Endothelial cell of umbilical vein (primary cell): ENCODE results near the gene TANGO6. TPM values are rescaled to one million over a fixed set of nuclear protein-coding genes. Genes with fewer than 3 reads are reported as not detected.

Source experiments
- BruUV-seq: library from RNA; stranded (reverse); fragments of 400-500 nt; replicated peaks from 2 replicates; lab custom pipeline; 2021; lab: Mats Ljungman, UMichigan
- CTCF ChIA-PET: fragments of 300-600, 350-600 bp; sonication (Branson Sonifier 250); formaldehyde crosslinking; loops from one replicate; lab custom pipeline; 2021; ENCODE audit warnings: antibody characterized with exemption, inconsistent platforms; lab: Charles Lee
- POLR2A ChIA-PET: fragments of 300-600, 350-600 bp; sonication (Branson Sonifier 250); formaldehyde crosslinking; loops from one replicate; lab custom pipeline; 2021; ENCODE audit warnings: antibody characterized with exemption, inconsistent platforms; lab: Charles Lee
- DNase-seq: peaks from one replicate; pipeline ENCODE4 v3.0.0-alpha.2; 2011; ENCODE audit warnings: low read depth, low spot score
- FAIRE-seq: peaks from 2 replicates; lab custom pipeline; 2011; peaks lifted over from hg19 to GRCh38; lab: Jason Lieb, UNC
- H2AFZ ChIP-seq: 2 replicates; pipeline ENCODE4 v1.6.0; 2012; ENCODE audit warnings: low read depth, low read length, control low read depth, inconsistent platforms
- H3K27ac ChIP-seq: 2 replicates; pipeline ENCODE4 v1.5.1; 2011; ENCODE audit warnings: low read depth, mild to moderate bottlenecking, control low read depth, low read length, moderate library complexity; ENCODE audit not compliant: insufficient read depth
- H3K27me3 ChIP-seq, 2 experiments: 2 replicates each; pipeline versions ENCODE4 v1.6.0 to v1.6.1; 2011; ENCODE audit warnings: low read length in 2 of 2, mixed read lengths in 1 of 2; ENCODE audit not compliant: control insufficient read depth in 2 of 2, insufficient read depth in 2 of 2
- H3K36me3 ChIP-seq, 2 experiments: 2 replicates in 1 of 2; 3 replicates in 1 of 2; pipeline ENCODE4 v1.5.1; 2011; ENCODE audit warnings: low read length in 2 of 2, mild to moderate bottlenecking in 1 of 2, moderate library complexity in 1 of 2; ENCODE audit not compliant: control insufficient read depth in 2 of 2, insufficient read depth in 2 of 2; ENCODE audit errors: extremely low read depth in 1 of 2
- H3K4me1 ChIP-seq: 3 replicates; pipeline ENCODE4 v1.5.1; 2011; ENCODE audit warnings: mild to moderate bottlenecking, low read length; ENCODE audit not compliant: control insufficient read depth, insufficient read depth; ENCODE audit errors: extremely low read depth
- H3K4me2 ChIP-seq: 2 replicates; pipeline ENCODE4 v1.6.1; 2011; ENCODE audit warnings: low read length, control low read depth, mixed read lengths; ENCODE audit not compliant: insufficient read depth
- H3K4me3 ChIP-seq, 3 experiments: fragments of 200-600 bp in 1 of 3; sonication (generic), shearing (Covaris generic) in 1 of 3; replicated peaks in 1 of 3; 2 replicates each; pipeline ENCODE4 v1.5.1; 2011 to 2016; ENCODE audit warnings: control low read depth in 3 of 3, low read length in 3 of 3, mild to moderate bottlenecking in 2 of 3, inconsistent platforms in 1 of 3, low read depth in 1 of 3, moderate library complexity in 1 of 3; ENCODE audit not compliant: insufficient read depth in 1 of 3
- H3K79me2 ChIP-seq: 2 replicates; pipeline ENCODE4 v1.6.0; 2012; ENCODE audit warnings: low read length, inconsistent platforms; ENCODE audit not compliant: control insufficient read depth, insufficient read depth
- H3K9ac ChIP-seq: replicated peaks from 2 replicates; pipeline ENCODE3; 2011; ENCODE audit warnings: low read length, control low read depth; ENCODE audit not compliant: insufficient read depth; ENCODE audit errors: extremely low read depth
- H3K9me1 ChIP-seq: replicated peaks from 3 replicates; pipeline ENCODE4 v1.6.0; 2011; ENCODE audit warnings: mild to moderate bottlenecking, low read length; ENCODE audit not compliant: control insufficient read depth, insufficient read depth; ENCODE audit errors: extremely low read depth
- H3K9me3 ChIP-seq: replicated peaks from 2 replicates; pipeline ENCODE4 v1.5.1; 2012; ENCODE audit warnings: low read length, inconsistent platforms; ENCODE audit not compliant: control insufficient read depth, insufficient read depth
- H4K20me1 ChIP-seq: replicated peaks from 2 replicates; pipeline ENCODE3; 2011; ENCODE audit warnings: mild to moderate bottlenecking, low read length; ENCODE audit not compliant: control insufficient read depth, insufficient read depth; ENCODE audit errors: extremely low read depth
- EZH2 ChIP-seq: IDR thresholded peaks from 2 replicates; pipeline ENCODE4 v1.6.1; 2012; ENCODE audit warnings: borderline replicate concordance, low read depth, mild to moderate bottlenecking, moderate library complexity, low read length, inconsistent platforms; ENCODE audit not compliant: severe bottlenecking
- GATA2 ChIP-seq: IDR thresholded peaks from 2 replicates; pipeline ENCODE4 v1.7.0; 2011; ENCODE audit warnings: low read depth, mild to moderate bottlenecking, moderate library complexity, mixed read lengths, low read length; ENCODE audit not compliant: insufficient read length, insufficient read depth
- JUN ChIP-seq: IDR thresholded peaks from 2 replicates; pipeline ENCODE4 v1.6.1; 2011; ENCODE audit warnings: borderline replicate concordance, low read depth; ENCODE audit not compliant: insufficient read length, insufficient read depth
- MAX ChIP-seq: IDR thresholded peaks from 2 replicates; pipeline ENCODE4 v1.6.1; 2011; ENCODE audit not compliant: insufficient read depth, insufficient read length
- POLR2A ChIP-seq: IDR thresholded peaks from 2 replicates; pipeline ENCODE4 v1.6.1; 2012; ENCODE audit warnings: low read depth, mild to moderate bottlenecking, control low read depth, low read length
- dilution Hi-C: fragments of 300-500 bp; cut with MboI; formaldehyde crosslinking; loops from one replicate; pipeline ENCODE4 v1.15.0; 2019; ENCODE audit warnings: low sequenced_read_pairs; ENCODE audit not compliant: extremely low pct_ligation_motif_present
- intact Hi-C: fragments of 100-400 bp; cut with micrococcal nuclease; formaldehyde crosslinking; loops from one replicate; pipeline ENCODE4 v1.10.0; 2022
- polyA plus RNA-seq, 4 experiments: library from polyadenylated mRNA; depleted of rRNA in 3 of 4; stranded (reverse) in 3 of 4; unstranded in 1 of 4; fragments of >200 nt; gene quantifications; 2 replicates each; pipeline versions ENCODE4 v1.2.1 to v1.2.3, GENCODE V29; 2011 to 2012; ENCODE audit warnings: missing spikeins in 1 of 4
- total RNA-seq: library from RNA; stranded (reverse); gene quantifications from 2 replicates; pipeline ENCODE4 v1.2.3, GENCODE V29; 2021

TANGO6 gene
- total and polyA plus RNA-seq, 2 donors (not counting 3 experiments of a cell fraction or from before 2014, with no cell fraction given): 6.7 to 21.2 TPM

DNA sequence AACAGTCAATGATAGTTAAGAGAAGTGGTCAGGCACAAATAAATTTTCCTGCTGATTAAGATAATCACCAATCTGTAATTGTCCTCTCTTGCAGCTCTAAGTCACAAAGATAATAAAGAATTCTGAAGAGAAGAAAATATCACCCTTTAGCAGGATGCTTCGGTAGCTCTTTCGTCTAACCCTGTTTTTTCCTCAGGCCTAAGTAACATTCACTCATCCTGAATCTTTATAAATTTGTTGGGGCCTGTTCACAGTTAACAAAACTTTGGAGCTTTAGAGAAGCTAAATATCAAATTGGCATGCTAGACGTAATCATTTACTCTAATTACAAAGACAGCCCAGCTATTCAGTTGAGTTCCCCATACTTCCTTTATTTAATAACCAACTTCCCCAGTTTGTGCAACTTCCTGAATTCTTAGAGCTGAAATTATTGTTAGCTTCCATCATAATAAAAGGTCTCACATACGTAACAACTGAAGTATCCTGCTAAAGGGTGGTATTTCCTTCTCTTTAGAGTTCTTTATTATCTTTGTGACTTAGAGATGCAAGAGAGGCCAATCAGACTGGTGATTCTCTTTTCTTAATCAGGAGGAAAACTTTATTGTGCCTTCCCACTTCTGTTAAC, 118.6 kb downstream of the TANGO6 start:
- no peaks in the 10 kb centered on the region for H3K9me1 ChIP-seq
- no peaks in the 10 kb centered on the region for H3K27me3 ChIP-seq
- peak; percentile 91 for FAIRE-seq
- peak overlapping the region; percentile 73 for H3K4me2 ChIP-seq
- dilution Hi-C loops: no loop called here
- H3K4me1 ChIP-seq: peaks cover 15% of the 10 kb centered on the region
- DNase-seq: peak; percentile 84
- H3K36me3 ChIP-seq: no peaks in the 10 kb centered on the region
- no peaks in the 10 kb centered on the region for H3K79me2 ChIP-seq
- no peak for TF ChIP-seq EZH2
- TF ChIP-seq POLR2A: no peak
- TF ChIP-seq JUN: peak; percentile 80
- TF ChIP-seq MAX: no peak
- peak overlapping the region; percentile 82 for H3K27ac ChIP-seq
- intact Hi-C loops: loop anchor here (1.0 kb wide), 1 partner anchor 32 kb away; no protein-coding TSS in a partner anchor
- H4K20me1 ChIP-seq: no peaks in the 10 kb centered on the region
- peak overlapping the region; percentile 51 for H3K9ac ChIP-seq
- no peaks in the 10 kb centered on the region for H3K9me3 ChIP-seq
- H3K4me3 ChIP-seq: no peak overlapping the region
- CTCF ChIA-PET: interaction anchor here (0.7 to 2.5 kb wide), 10 partner anchors 12 to 151 kb away, joined by 3 to 8 read pairs (median 3); partner anchors contain the start of gene HAS3
- POLR2A ChIA-PET: no interaction called here
- BruUV-seq: TSS peak; percentile 93
- no peak overlapping the region for H2AFZ ChIP-seq

- intact Hi-C loops: no loop called here
Measured at GRCh38 chr16:68969338-68969737, 126.0 kb downstream of the TANGO6 start.

More at GRCh38 chr16:68969338-68969737, 126.0 kb downstream of the TANGO6 start:
- Histone ChIP-seq H3K4me1 (peaks cover 13% of the 10 kb centered on the region), H3K9me1 (no peaks in the 10 kb centered on the region), H4K20me1 (no peaks in the 10 kb centered on the region), H2AFZ (no peak overlapping the region), H3K27ac (no peak overlapping the region), H3K4me2 (no peak overlapping the region), H3K9ac (no peak overlapping the region), H3K79me2 (no peaks in the 10 kb centered on the region), H3K9me3 (no peaks in the 10 kb centered on the region), H3K27me3 (no peaks in the 10 kb centered on the region), H3K36me3 (no peaks in the 10 kb centered on the region), H3K4me3 (no peak overlapping the region)
- DNase-seq: peak; percentile 52
- no peak for FAIRE-seq
- CTCF ChIA-PET: no interaction called here
- dilution Hi-C loops: no loop called here
- no TSS peak for BruUV-seq
- TF ChIP-seq GATA2: no peak
- POLR2A ChIA-PET: no interaction called here
